Neural progenitor cell (in vitro differentiated cells): ENCODE data around the gene TUG1. TPM values are rescaled to one million over a fixed set of nuclear protein-coding genes. Genes with fewer than 3 reads are reported as not detected.

Experiments used
- DNase-seq: peaks from one replicate; pipeline ENCODE4 v3.0.0-alpha.2; 2016; ENCODE audit warnings: low spot score
- H2AFZ ChIP-seq: fragments of 200-600 bp; sonication (generic); replicated peaks from 2 replicates; pipeline ENCODE4 v1.6.1; 2016; ENCODE audit warnings: antibody characterized with exemption
- H3F3A ChIP-seq: fragments of 200-600 bp; sonication (generic); 2 replicates; pipeline ENCODE4 v1.6.1; 2016; ENCODE audit warnings: antibody characterized with exemption, low read depth
- H3K27ac ChIP-seq: fragments of 200-600 bp; sonication (generic); 2 replicates; pipeline ENCODE4 v1.5.1; 2016; ENCODE audit warnings: mild to moderate bottlenecking
- H3K27me3 ChIP-seq: fragments of 200-600 bp; sonication (generic); 2 replicates; pipeline ENCODE4 v1.6.1; 2016; ENCODE audit warnings: mild to moderate bottlenecking, moderate library complexity
- H3K36me3 ChIP-seq: fragments of 200-600 bp; sonication (generic); 2 replicates; pipeline ENCODE4 v1.5.1; 2016
- H3K4me1 ChIP-seq: fragments of 200-600 bp; sonication (generic); 2 replicates; pipeline ENCODE4 v1.6.1; 2016; ENCODE audit warnings: mixed run types
- H3K4me2 ChIP-seq: fragments of 200-600 bp; sonication (generic); 2 replicates; pipeline ENCODE4 v1.6.1; 2016
- H3K4me3 ChIP-seq: fragments of 200-600 bp; sonication (generic); 2 replicates; pipeline ENCODE4 v1.5.1; 2016
- H3K79me2 ChIP-seq: fragments of 200-600 bp; sonication (generic); 2 replicates; pipeline ENCODE4 v1.6.1; 2016; ENCODE audit warnings: low read depth
- H3K9ac ChIP-seq: fragments of 200-600 bp; sonication (generic); 2 replicates; pipeline ENCODE4 v1.6.1; 2016
- H3K9me3 ChIP-seq: fragments of 200-600 bp; sonication (generic); 2 replicates; pipeline ENCODE4 v1.5.1; 2016; ENCODE audit warnings: low read depth
- H4K20me1 ChIP-seq: fragments of 200-600 bp; sonication (generic); 2 replicates; pipeline ENCODE4 v1.6.1; 2016; ENCODE audit warnings: low read depth
- H3K27ac Mint-ChIP-seq: 3 replicates; pipeline ENCODE4 v1.8.0; 2021; ENCODE audit warnings: mixed read lengths
- H3K27me3 Mint-ChIP-seq: 2 replicates; pipeline ENCODE4 v1.8.0; 2022; ENCODE audit warnings: low read depth, mild to moderate bottlenecking, inconsistent platforms, moderate library complexity, mixed read lengths; ENCODE audit not compliant: insufficient read depth
- H3K36me3 Mint-ChIP-seq: 3 replicates; pipeline ENCODE4 v1.8.0; 2021; ENCODE audit warnings: mixed read lengths
- H3K4me1 Mint-ChIP-seq: 3 replicates; pipeline ENCODE4 v1.8.0; 2021; ENCODE audit warnings: mixed read lengths
- H3K4me3 Mint-ChIP-seq: 3 replicates; pipeline ENCODE4 v1.8.0; 2021; ENCODE audit warnings: mild to moderate bottlenecking, moderate library complexity, mixed read lengths
- H3K9me3 Mint-ChIP-seq: 3 replicates; pipeline ENCODE4 v1.8.0; 2020; ENCODE audit warnings: mixed read lengths
- EZH2 ChIP-seq: fragments of 200-600 bp; sonication (generic); IDR thresholded peaks from 2 replicates; pipeline ENCODE4 v1.6.1; 2017; ENCODE audit warnings: antibody characterized with exemption, mild to moderate bottlenecking, moderate library complexity
- EZH2phosphoT487 ChIP-seq: fragments of 200-600 bp; sonication (generic); IDR thresholded peaks from 2 replicates; pipeline ENCODE4 v1.6.1; 2017; ENCODE audit warnings: antibody characterized with exemption
- total RNA-seq: library from RNA; depleted of rRNA; stranded (reverse); fragments of >200 nt; gene quantifications from 2 replicates; pipeline ENCODE4 v1.2.3, GENCODE V29; 2015; ENCODE audit warnings: low replicate concordance
- TF ChIP-seq, protein P1 (sequence below): fragments of 200-600 bp; sonication (generic); IDR thresholded peaks from 2 replicates; pipeline ENCODE4 v1.5.1; 2017; ENCODE audit warnings: antibody characterized with exemption, mild to moderate bottlenecking

The TUG1 gene
- total RNA-seq, 1 donor from 2014 or later = 136 TPM

DNA sequence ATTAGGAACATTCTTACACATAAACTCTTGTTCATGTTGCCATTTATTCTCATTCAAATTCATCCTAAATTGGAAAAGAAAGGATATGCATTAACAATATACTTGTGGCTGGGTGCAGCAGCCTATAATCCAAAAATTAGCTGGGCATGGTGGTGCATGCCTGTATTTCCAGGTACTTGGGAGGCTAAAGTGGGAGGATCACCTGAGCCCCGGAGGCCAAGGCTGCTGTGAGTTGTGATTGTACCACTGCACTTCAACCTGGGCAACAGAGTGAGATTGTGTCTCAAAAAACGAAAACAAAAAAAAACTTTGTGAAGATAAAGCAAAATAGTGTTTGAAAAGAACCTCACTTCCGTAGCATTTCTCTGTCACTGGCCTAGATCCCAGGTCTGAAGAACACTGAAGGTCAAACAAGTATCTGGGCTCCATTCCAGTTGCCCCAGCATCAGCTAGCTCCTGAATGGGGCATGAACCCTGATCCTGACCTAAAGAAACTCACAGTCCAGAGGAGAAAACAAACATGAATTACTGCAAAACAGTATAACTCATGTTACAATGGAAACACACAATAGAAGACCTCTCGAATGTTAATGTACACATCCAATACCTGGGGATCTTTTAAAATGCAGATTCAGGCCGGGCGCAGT, 32.2 kb downstream of the TUG1 start:
- DNase-seq = no peak
- H3K4me1 Mint-ChIP-seq = no peaks in the 10 kb centered on the region
- no peaks in the 10 kb centered on the region for H3K4me1 ChIP-seq
- H3K36me3 Mint-ChIP-seq = no peaks in the 10 kb centered on the region
- H3K4me3 Mint-ChIP-seq = no peak overlapping the region
- TF ChIP-seq EZH2phosphoT487 = no peak
- TF ChIP-seq, protein P1, sequence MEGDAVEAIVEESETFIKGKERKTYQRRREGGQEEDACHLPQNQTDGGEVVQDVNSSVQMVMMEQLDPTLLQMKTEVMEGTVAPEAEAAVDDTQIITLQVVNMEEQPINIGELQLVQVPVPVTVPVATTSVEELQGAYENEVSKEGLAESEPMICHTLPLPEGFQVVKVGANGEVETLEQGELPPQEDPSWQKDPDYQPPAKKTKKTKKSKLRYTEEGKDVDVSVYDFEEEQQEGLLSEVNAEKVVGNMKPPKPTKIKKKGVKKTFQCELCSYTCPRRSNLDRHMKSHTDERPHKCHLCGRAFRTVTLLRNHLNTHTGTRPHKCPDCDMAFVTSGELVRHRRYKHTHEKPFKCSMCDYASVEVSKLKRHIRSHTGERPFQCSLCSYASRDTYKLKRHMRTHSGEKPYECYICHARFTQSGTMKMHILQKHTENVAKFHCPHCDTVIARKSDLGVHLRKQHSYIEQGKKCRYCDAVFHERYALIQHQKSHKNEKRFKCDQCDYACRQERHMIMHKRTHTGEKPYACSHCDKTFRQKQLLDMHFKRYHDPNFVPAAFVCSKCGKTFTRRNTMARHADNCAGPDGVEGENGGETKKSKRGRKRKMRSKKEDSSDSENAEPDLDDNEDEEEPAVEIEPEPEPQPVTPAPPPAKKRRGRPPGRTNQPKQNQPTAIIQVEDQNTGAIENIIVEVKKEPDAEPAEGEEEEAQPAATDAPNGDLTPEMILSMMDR = no peak
- TF ChIP-seq EZH2 = no peak
- no peak overlapping the region for H3K4me3 ChIP-seq
- no peak overlapping the region for H3K4me2 ChIP-seq
- no peaks in the 10 kb centered on the region for H4K20me1 ChIP-seq
- no peak overlapping the region for H2AFZ ChIP-seq
- H3F3A ChIP-seq = no peaks in the 10 kb centered on the region
- H3K9me3 Mint-ChIP-seq = peaks cover 28% of the 10 kb centered on the region
- no peaks in the 10 kb centered on the region for H3K27me3 ChIP-seq
- no peaks in the 10 kb centered on the region for H3K79me2 ChIP-seq
- H3K27ac Mint-ChIP-seq = no peak overlapping the region
- H3K9me3 ChIP-seq = no peaks in the 10 kb centered on the region
- H3K36me3 ChIP-seq = no peaks in the 10 kb centered on the region
- no peak overlapping the region for H3K9ac ChIP-seq
- H3K27ac ChIP-seq = no peak overlapping the region
- peaks cover 5% of the 10 kb centered on the region for H3K27me3 Mint-ChIP-seq

DNA sequence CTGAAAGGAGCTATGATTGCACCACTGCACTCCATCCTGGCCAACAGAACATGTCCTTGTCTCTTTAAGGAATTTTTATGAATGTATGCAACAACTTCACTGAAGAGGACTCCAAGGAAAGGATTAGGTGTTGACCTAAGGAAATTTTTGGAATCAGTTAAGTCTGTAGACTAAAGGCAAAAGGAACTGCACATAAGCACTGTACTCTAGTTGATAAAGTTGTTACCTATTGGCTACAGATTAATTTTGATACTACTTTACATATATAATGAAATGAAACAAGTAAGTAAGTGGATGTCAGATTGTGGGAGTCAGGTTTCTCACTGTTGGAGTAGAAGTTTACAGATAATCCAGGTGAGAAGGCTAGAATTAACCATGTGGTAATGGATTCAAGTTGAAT, 36.5 kb downstream of the TUG1 start:
- TF ChIP-seq, protein P1 = no peak
- TF ChIP-seq EZH2phosphoT487 = no peak
- TF ChIP-seq EZH2 = no peak
- Histone ChIP-seq H2AFZ (no peak overlapping the region), H3K9ac (no peak overlapping the region), H3K4me2 (no peak overlapping the region), H3K36me3 (no peaks in the 10 kb centered on the region), H3K4me1 (no peaks in the 10 kb centered on the region), H3K9me3 (no peaks in the 10 kb centered on the region), H3F3A (no peaks in the 10 kb centered on the region), H3K27me3 (no peaks in the 10 kb centered on the region), H3K79me2 (no peaks in the 10 kb centered on the region), H3K27ac (no peak overlapping the region), H4K20me1 (no peaks in the 10 kb centered on the region), H3K4me3 (no peak overlapping the region)
- DNase-seq = no peak
- Mint-ChIP-seq H3K27me3 (peaks cover 11% of the 10 kb centered on the region), H3K27ac (no peak overlapping the region), H3K4me3 (no peak overlapping the region), H3K4me1 (no peaks in the 10 kb centered on the region), H3K9me3 (peaks cover 47% of the 10 kb centered on the region), H3K36me3 (no peaks in the 10 kb centered on the region)

- no peak overlapping the region for H3K27ac Mint-ChIP-seq
- H3F3A ChIP-seq = no peaks in the 10 kb centered on the region
- no peaks in the 10 kb centered on the region for H4K20me1 ChIP-seq
- no peaks in the 10 kb centered on the region for H3K27me3 ChIP-seq
- no peak overlapping the region for H3K4me3 Mint-ChIP-seq
- H3K36me3 Mint-ChIP-seq = no peaks in the 10 kb centered on the region
- H3K36me3 ChIP-seq = no peaks in the 10 kb centered on the region
- H3K4me3 ChIP-seq = no peak overlapping the region
- H3K4me2 ChIP-seq = no peak overlapping the region
- peaks cover 5% of the 10 kb centered on the region for H3K9me3 Mint-ChIP-seq
- DNase-seq = no peak
- H2AFZ ChIP-seq = no peak overlapping the region
- H3K4me1 ChIP-seq = no peaks in the 10 kb centered on the region
- H3K27ac ChIP-seq = no peak overlapping the region
- H3K4me1 Mint-ChIP-seq = no peaks in the 10 kb centered on the region
- H3K9ac ChIP-seq = no peak overlapping the region
- TF ChIP-seq, protein P1 = no peak
- TF ChIP-seq EZH2phosphoT487 = no peak
- no peak for TF ChIP-seq EZH2
- no peaks in the 10 kb centered on the region for H3K79me2 ChIP-seq
- peaks cover 3% of the 10 kb centered on the region for H3K27me3 Mint-ChIP-seq
- no peaks in the 10 kb centered on the region for H3K9me3 ChIP-seq
Observed at GRCh38 chr22:31019191-31019930, 50.3 kb downstream of the TUG1 start.
